ENCODE measurements around the gene ATP9A. TPM values are rescaled to one million over a fixed set of nuclear protein-coding genes. Genes with fewer than 3 reads are reported as not detected.

Gene ATP9A
- total and polyA plus RNA-seq, 2 of the 4 experiments (the other 2 are of a cell fraction): 10.6 to 22.4 TPM

DNA sequence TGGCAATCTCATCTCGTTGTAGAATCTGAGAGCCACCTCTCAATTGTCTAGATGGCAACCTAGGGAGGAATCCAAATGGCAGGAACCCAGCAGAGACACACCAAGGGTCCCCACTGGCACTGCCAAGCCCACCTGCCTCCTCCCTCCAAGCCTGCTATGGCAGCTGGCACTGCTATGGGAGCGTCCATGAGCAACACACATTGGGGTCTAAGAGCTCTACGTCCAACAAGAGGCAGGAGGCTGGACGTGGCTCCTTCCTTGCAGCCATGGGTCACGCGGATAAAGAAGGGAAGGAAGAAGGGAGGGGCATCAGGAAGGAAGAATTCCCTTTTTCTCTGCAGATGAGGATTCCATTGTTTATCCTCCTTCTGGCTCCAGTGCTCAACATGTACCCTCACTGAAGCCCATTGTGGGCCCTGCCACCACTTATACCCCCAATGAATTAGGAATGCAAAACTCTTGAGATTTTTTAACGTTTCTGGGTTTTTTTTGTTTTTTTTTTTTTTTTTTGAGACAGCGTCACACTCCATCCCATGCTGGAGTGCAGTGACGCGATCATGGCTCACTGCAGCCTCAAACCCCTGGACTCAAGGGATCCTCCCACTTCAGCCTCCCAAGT lies 17.3 kb downstream of the ATP9A start:
- peak overlapping the region; percentile 64 for H2BK5ac ChIP-seq (ENCODE audit: low read depth, low read length, poor library complexity, severe bottlenecking)
- H3K4me2 ChIP-seq (ENCODE audit: low read depth, low read length): no peak overlapping the region
- peak overlapping the region; percentile 94 for H2BK120ac ChIP-seq (ENCODE audit: low read depth, low read length)
- no CpG with 5 or more reads among the region's 10 CpGs for WGBS, 2 experiments (ENCODE audit: extremely low coverage in 2 of 2, insufficient read length in 1 of 2)
- no peaks in the 10 kb centered on the region for H3K36me3 ChIP-seq (ENCODE audit: control insufficient read depth, insufficient read depth, low read length)
- H3K9me3 ChIP-seq (ENCODE audit: control insufficient read depth, insufficient read depth, low read length): no peaks in the 10 kb centered on the region
- peak overlapping the region; percentile 36; the same call in 1 of the 2 replicates for H3K27ac ChIP-seq (ENCODE audit: insufficient read depth, low read length)
- 0 out of 2 replicates have a peak, but pooled peaks cover 6% of the 10 kb centered on the region for H4K20me1 ChIP-seq (ENCODE audit: insufficient read depth, low read length)
- in situ Hi-C loops (cut with MboI; ENCODE audit: low sequenced_read_pairs): loop anchor here (25.0 kb wide), 1 partner anchor 764 kb away; no protein-coding TSS in a partner anchor
- ChIA-PET CTCF (no interaction called here), POLR2A (ENCODE audit: unreplicated experiment) (no interaction called here)
- H2AFZ ChIP-seq (replicated peaks; ENCODE audit: low read length, poor library complexity): no peak overlapping the region
- H2BK15ac ChIP-seq (ENCODE audit: low read depth, low read length): peak overlapping the region; percentile 78; the same call in 2 of the 3 replicates
- BruUV-seq (replicated peaks): no TSS peak
- peak overlapping the region; percentile 99 for H2AK5ac ChIP-seq (ENCODE audit: low read depth, low read length)
- no peaks in the 10 kb centered on the region for H3K27me3 ChIP-seq (ENCODE audit: control insufficient read depth, insufficient read depth, low read length)
- dilution Hi-C loops (cut with HindIII; ENCODE audit: low sequenced_read_pairs, unreplicated experiment): no loop called here
- H3K4me3 ChIP-seq (ENCODE audit: insufficient read depth, low read depth, low read length): no peak overlapping the region
- no peak overlapping the region for H3K9ac ChIP-seq (ENCODE audit: low read depth, low read length)
- H3K23ac ChIP-seq (ENCODE audit: low read depth, low read length): peak overlapping the region; percentile 77
- H3K18ac ChIP-seq (ENCODE audit: low read depth, low read length): peak overlapping the region; percentile 73; the same call in 1 of the 2 replicates
- ATAC-seq (ENCODE audit: low read depth) (no peak), DNase-seq (no peak)
- H4K8ac ChIP-seq (ENCODE audit: low read depth in 2 of 2, low read length in 2 of 2): peak overlapping the region; percentile 13 to 83; a peak in 3 of 4 replicates
- peak overlapping the region; percentile 91 for H3K4ac ChIP-seq (ENCODE audit: low read depth, low read length)
- intact Hi-C loops (cut with micrococcal nuclease): no loop called here
- peaks cover 14 to 69% of the 10 kb centered on the region in 2 experiments; a peak in 3 of 4 replicates for H3K79me1 ChIP-seq (ENCODE audit: low read depth in 1 of 2, low read length in 2 of 2)
- H4K91ac ChIP-seq (ENCODE audit: insufficient read depth, low read depth, low read length): peak overlapping the region; percentile 93
- peaks cover 19% of the 10 kb centered on the region for H3K9me1 ChIP-seq (ENCODE audit: insufficient read depth, low read length)
- peak overlapping the region; percentile 82 for H3K14ac ChIP-seq (replicated peaks; ENCODE audit: low read depth, low read length)
- peak overlapping the region; percentile 65 for H2AK9ac ChIP-seq (replicated peaks; ENCODE audit: low read depth, low read length, poor library complexity)
- H4K5ac ChIP-seq (ENCODE audit: low read depth, low read length): peak overlapping the region; percentile 1; the same call in 1 of the 2 replicates
- H2BK20ac ChIP-seq (ENCODE audit: low read depth, low read length): peak overlapping the region; percentile 92
- peaks cover 13% of the 10 kb centered on the region for H3K4me1 ChIP-seq (ENCODE audit: control insufficient read depth, insufficient read depth, low read length)
- H3K56ac ChIP-seq (ENCODE audit: extremely low read depth, insufficient read depth, low read length): no peak overlapping the region
- TF ChIP-seq MAZ (IDR thresholded peaks at IDR 0.05; ENCODE audit: borderline replicate concordance, low read depth, low read length) (no peak), SMC3 (IDR thresholded peaks at IDR 0.05; ENCODE audit: low read depth, low read length) (no peak), MXI1 (IDR thresholded peaks at IDR 0.05; ENCODE audit: borderline replicate concordance, low read depth, low read length) (no peak), NFE2L2 (IDR thresholded peaks at IDR 0.05; ENCODE audit: low read depth, low read length) (no peak), USF2 (IDR thresholded peaks at IDR 0.05; ENCODE audit: low read depth, low read length) (no peak), RFX5 (IDR thresholded peaks at IDR 0.05; ENCODE audit: low read depth, low read length) (no peak), CEBPB (IDR thresholded peaks at IDR 0.05; ENCODE audit: low read depth, low read length) (no peak), RCOR1 (IDR thresholded peaks at IDR 0.05; ENCODE audit: insufficient replicate concordance, low read length) (no peak), BHLHE40 (IDR thresholded peaks at IDR 0.05; ENCODE audit: low read depth, low read length) (no peak), FOS (IDR thresholded peaks at IDR 0.05; ENCODE audit: low read depth, low read length) (no peak), CHD1 (IDR thresholded peaks at IDR 0.05; ENCODE audit: low read depth, low read length) (no peak), POLR2A (IDR thresholded peaks at IDR 0.05; ENCODE audit: low read depth, low read length) (no peak), MAFK (IDR thresholded peaks at IDR 0.05; ENCODE audit: low read depth, low read length) (no peak), RAD21 (IDR thresholded peaks at IDR 0.05; ENCODE audit: low read length) (no peak)
- TF ChIP-seq, protein P1, sequence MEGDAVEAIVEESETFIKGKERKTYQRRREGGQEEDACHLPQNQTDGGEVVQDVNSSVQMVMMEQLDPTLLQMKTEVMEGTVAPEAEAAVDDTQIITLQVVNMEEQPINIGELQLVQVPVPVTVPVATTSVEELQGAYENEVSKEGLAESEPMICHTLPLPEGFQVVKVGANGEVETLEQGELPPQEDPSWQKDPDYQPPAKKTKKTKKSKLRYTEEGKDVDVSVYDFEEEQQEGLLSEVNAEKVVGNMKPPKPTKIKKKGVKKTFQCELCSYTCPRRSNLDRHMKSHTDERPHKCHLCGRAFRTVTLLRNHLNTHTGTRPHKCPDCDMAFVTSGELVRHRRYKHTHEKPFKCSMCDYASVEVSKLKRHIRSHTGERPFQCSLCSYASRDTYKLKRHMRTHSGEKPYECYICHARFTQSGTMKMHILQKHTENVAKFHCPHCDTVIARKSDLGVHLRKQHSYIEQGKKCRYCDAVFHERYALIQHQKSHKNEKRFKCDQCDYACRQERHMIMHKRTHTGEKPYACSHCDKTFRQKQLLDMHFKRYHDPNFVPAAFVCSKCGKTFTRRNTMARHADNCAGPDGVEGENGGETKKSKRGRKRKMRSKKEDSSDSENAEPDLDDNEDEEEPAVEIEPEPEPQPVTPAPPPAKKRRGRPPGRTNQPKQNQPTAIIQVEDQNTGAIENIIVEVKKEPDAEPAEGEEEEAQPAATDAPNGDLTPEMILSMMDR (conservative IDR thresholded peaks at IDR 0.05; ENCODE audit: low read depth, low read length): no peak
